IMR-90 (cell line): Measurements from ENCODE around the gene ZNF346. TPM values are rescaled to one million over a fixed set of nuclear protein-coding genes. Genes with fewer than 3 reads are reported as not detected.

ENCODE experiments used
- ATAC-seq: fragments of 200-7000 bp; cut with Tn5 transposase; 2 replicates; pipeline ENCODE4 v1.9.1; 2020; ENCODE audit warnings: low read depth, mild to moderate bottlenecking, moderate library complexity
- BruUV-seq: library from RNA; stranded (reverse); fragments of 400-500 nt; replicated peaks from 2 replicates; lab custom pipeline; 2021; lab: Mats Ljungman, UMichigan
- CTCF ChIA-PET: fragments of 300-600 bp; formaldehyde crosslinking; extraction: SDS; loops from one replicate; lab custom pipeline; 2021; ENCODE audit warnings: antibody characterized with exemption; lab: Yijun Ruan, JAX
- POLR2A ChIA-PET: fragments of 300-600 bp; sonication (Branson Sonifier 250); formaldehyde crosslinking; loops from one replicate; lab custom pipeline; 2022; ENCODE audit warnings: antibody characterized with exemption; ENCODE audit not compliant: unreplicated experiment; lab: Charles Lee
- DNase-seq: peaks from one replicate; pipeline ENCODE4 v3.0.0; 2013
- H2AFZ ChIP-seq: replicated peaks from 2 replicates; pipeline ENCODE3; 2013; ENCODE audit warnings: low read length, mild to moderate bottlenecking; ENCODE audit not compliant: poor library complexity
- H2AK5ac ChIP-seq: 2 replicates; pipeline ENCODE4 v1.6.1; 2013; ENCODE audit warnings: low read depth, low read length, inconsistent platforms
- H2AK9ac ChIP-seq: replicated peaks from 2 replicates; pipeline ENCODE3; 2013; ENCODE audit warnings: mild to moderate bottlenecking, low read depth, low read length, moderate library complexity; ENCODE audit not compliant: poor library complexity
- H2BK120ac ChIP-seq: 2 replicates; pipeline ENCODE4 v1.6.1; 2013; ENCODE audit warnings: low read depth, low read length, inconsistent platforms
- H2BK15ac ChIP-seq: 3 replicates; pipeline ENCODE4 v1.6.1; 2013; ENCODE audit warnings: low read depth, low read length, inconsistent platforms
- H2BK20ac ChIP-seq: 2 replicates; pipeline ENCODE4 v1.6.1; 2013; ENCODE audit warnings: low read depth, mild to moderate bottlenecking, inconsistent platforms, low read length, moderate library complexity
- H2BK5ac ChIP-seq: 2 replicates; pipeline ENCODE4 v1.6.1; 2013; ENCODE audit warnings: mild to moderate bottlenecking, low read depth, low read length, inconsistent platforms; ENCODE audit not compliant: poor library complexity, severe bottlenecking
- H3K14ac ChIP-seq: replicated peaks from 2 replicates; pipeline ENCODE4 v1.6.1; 2013; ENCODE audit warnings: low read depth, low read length, inconsistent platforms
- H3K18ac ChIP-seq: 2 replicates; pipeline ENCODE4 v1.6.1; 2013; ENCODE audit warnings: low read depth, low read length, control low read depth
- H3K23ac ChIP-seq: 2 replicates; pipeline ENCODE4 v1.6.1; 2013; ENCODE audit warnings: low read depth, low read length, inconsistent platforms
- H3K27ac ChIP-seq: 2 replicates; pipeline ENCODE4 v1.5.1; 2013; ENCODE audit warnings: mild to moderate bottlenecking, control low read depth, low read length; ENCODE audit not compliant: insufficient read depth
- H3K27me3 ChIP-seq: 2 replicates; pipeline ENCODE4 v1.6.1; 2013; ENCODE audit warnings: low read length; ENCODE audit not compliant: control insufficient read depth, insufficient read depth
- H3K36me3 ChIP-seq: 2 replicates; pipeline ENCODE4 v1.6.1; 2013; ENCODE audit warnings: low read length, mixed read lengths; ENCODE audit not compliant: control insufficient read depth, insufficient read depth
- H3K4ac ChIP-seq: 2 replicates; pipeline ENCODE4 v1.6.1; 2013; ENCODE audit warnings: low read depth, low read length, inconsistent platforms
- H3K4me1 ChIP-seq: 2 replicates; pipeline ENCODE4 v1.6.1; 2013; ENCODE audit warnings: low read length, mixed read lengths; ENCODE audit not compliant: control insufficient read depth, insufficient read depth
- H3K4me2 ChIP-seq: 2 replicates; pipeline ENCODE4 v1.6.1; 2013; ENCODE audit warnings: low read depth, mild to moderate bottlenecking, control low read depth, low read length, moderate library complexity
- H3K4me3 ChIP-seq: 2 replicates; pipeline ENCODE4 v1.5.1; 2013; ENCODE audit warnings: low read depth, mild to moderate bottlenecking, control low read depth, low read length, moderate library complexity; ENCODE audit not compliant: insufficient read depth
- H3K56ac ChIP-seq: 2 replicates; pipeline ENCODE4 v1.6.1; 2013; ENCODE audit warnings: low read length, inconsistent platforms; ENCODE audit not compliant: insufficient read depth; ENCODE audit errors: extremely low read depth
- H3K79me1 ChIP-seq, 2 experiments: 2 replicates each; pipeline ENCODE4 v1.6.1; 2013; ENCODE audit warnings: low read length in 2 of 2, inconsistent platforms in 1 of 2, low read depth in 1 of 2
- H3K9ac ChIP-seq: 2 replicates; pipeline ENCODE4 v1.6.1; 2013; ENCODE audit warnings: low read depth, low read length, control low read depth
- H3K9me1 ChIP-seq: 2 replicates; pipeline ENCODE4 v1.6.1; 2013; ENCODE audit warnings: low read length, inconsistent platforms; ENCODE audit not compliant: insufficient read depth
- H3K9me3 ChIP-seq: 2 replicates; pipeline ENCODE4 v1.6.1; 2013; ENCODE audit warnings: low read length; ENCODE audit not compliant: control insufficient read depth, insufficient read depth
- H4K20me1 ChIP-seq: 2 replicates; pipeline ENCODE4 v1.6.1; 2013; ENCODE audit warnings: low read length, inconsistent platforms; ENCODE audit not compliant: insufficient read depth
- H4K5ac ChIP-seq: 2 replicates; pipeline ENCODE4 v1.6.1; 2013; ENCODE audit warnings: mild to moderate bottlenecking, low read depth, low read length, control low read depth
- H4K8ac ChIP-seq, 2 experiments: 2 replicates each; pipeline ENCODE4 v1.6.1; 2013; ENCODE audit warnings: low read depth in 2 of 2, low read length in 2 of 2, control low read depth in 1 of 2, inconsistent platforms in 1 of 2
- H4K91ac ChIP-seq: 2 replicates; pipeline ENCODE4 v1.6.1; 2013; ENCODE audit warnings: low read depth, low read length, inconsistent platforms; ENCODE audit not compliant: insufficient read depth
- BHLHE40 ChIP-seq: fragments of 150-350 bp; IDR thresholded peaks from 2 replicates; pipeline ENCODE4 v1.6.1; 2016; ENCODE audit warnings: mild to moderate bottlenecking, low read depth, low read length
- NFE2L2 ChIP-seq: fragments of 150-350 bp; IDR thresholded peaks from 2 replicates; pipeline ENCODE4 v1.6.1; 2016; ENCODE audit warnings: low read depth, mild to moderate bottlenecking, low read length
- RCOR1 ChIP-seq: IDR thresholded peaks from 2 replicates; pipeline ENCODE4 v1.6.1; 2012; ENCODE audit warnings: mild to moderate bottlenecking, low read length, improper control_type of control experiment; ENCODE audit not compliant: insufficient replicate concordance
- RFX5 ChIP-seq: IDR thresholded peaks from 2 replicates; pipeline ENCODE4 v1.8.0; 2012; ENCODE audit warnings: low read depth, mild to moderate bottlenecking, low read length, moderate library complexity
- WGBS, 2 experiments: methylation state at CpG; one replicate each; pipeline versions ENCODE4 v1.1.5 to v1.1.7; 2013; ENCODE audit warnings: missing lambda C conversion rate in 2 of 2; ENCODE audit not compliant: insufficient read length in 1 of 2; ENCODE audit errors: extremely low coverage in 2 of 2; 5-methylcytosine and 5-hydroxymethylcytosine counted together
- dilution Hi-C: fragments of 300-500 bp; cut with HindIII; formaldehyde crosslinking; loops from one replicate; pipeline ENCODE4 v1.14.3; 2018; ENCODE audit warnings: low sequenced_read_pairs; ENCODE audit not compliant: unreplicated experiment
- in situ Hi-C: fragments of 300-500 bp; cut with MboI; formaldehyde crosslinking; loops from 3 replicates; pipeline ENCODE4 v1.14.3; 2019; ENCODE audit warnings: low sequenced_read_pairs, inconsistent platforms, mixed read lengths
- intact Hi-C: fragments of 100-400 bp; cut with micrococcal nuclease; formaldehyde crosslinking; loops from 2 replicates; pipeline ENCODE4 v1.10.0; 2022
- polyA plus RNA-seq, 3 experiments: library from polyadenylated mRNA; depleted of rRNA; stranded (reverse); fragments of >200 nt; gene quantifications; 2 replicates each; pipeline ENCODE4 v1.2.3, GENCODE V29; 2012; ENCODE audit warnings: low replicate concordance in 1 of 3
- total RNA-seq: library from RNA; depleted of rRNA; stranded (reverse); fragments of >200 nt; gene quantifications from 2 replicates; pipeline ENCODE4 v1.2.3, GENCODE V29; 2012
- TF ChIP-seq, protein P1 (sequence below): conservative IDR thresholded peaks from 2 replicates; pipeline ENCODE4 v1.5.1; 2012; ENCODE audit warnings: mild to moderate bottlenecking, low read depth, low read length, improper control_type of control experiment

The ZNF346 gene
- total and polyA plus RNA-seq, 2 of the 4 experiments (the other 2 are of a cell fraction) = 15.1 to 17.0 TPM

- WGBS, 2 experiments = no CpG with 5 or more reads among the region's 1 CpG
- dilution Hi-C loops (no loop called here), in situ Hi-C loops (no loop called here)
Measured at GRCh38 chr5:177126771-177127170, 104.3 kb downstream of the ZNF346 start.

More at GRCh38 chr5:177126771-177127170, 104.3 kb downstream of the ZNF346 start:
- no peak overlapping the region for H3K4me2 ChIP-seq
- no peaks in the 10 kb centered on the region for H3K36me3 ChIP-seq
- H2AK5ac ChIP-seq = no peak overlapping the region
- ChIA-PET POLR2A (no interaction called here), CTCF (no interaction called here)
- H2BK120ac ChIP-seq = no peak overlapping the region
- peak overlapping the region; percentile 51 for H2AFZ ChIP-seq
- H3K4me1 ChIP-seq = peaks cover 4% of the 10 kb centered on the region
- no peak overlapping the region for H2BK20ac ChIP-seq
- no peak overlapping the region for H4K5ac ChIP-seq
- no peak overlapping the region for H3K27ac ChIP-seq
- peaks cover 19% of the 10 kb centered on the region for H3K9me1 ChIP-seq
- no peak overlapping the region for H3K14ac ChIP-seq
- no peak overlapping the region for H3K23ac ChIP-seq
- H3K18ac ChIP-seq = no peak overlapping the region
- no TSS peak for BruUV-seq
- no peak overlapping the region for H3K4ac ChIP-seq
- no peak for DNase-seq
- no peak overlapping the region for H4K8ac ChIP-seq
- intact Hi-C loops = no loop called here
- no peak overlapping the region for H4K91ac ChIP-seq
- H3K9ac ChIP-seq = no peak overlapping the region
- ATAC-seq = no peak
- no peak for TF ChIP-seq RFX5
- no peak for TF ChIP-seq BHLHE40
- TF ChIP-seq NFE2L2 = no peak
- no peak for TF ChIP-seq RCOR1
- TF ChIP-seq, protein P1, sequence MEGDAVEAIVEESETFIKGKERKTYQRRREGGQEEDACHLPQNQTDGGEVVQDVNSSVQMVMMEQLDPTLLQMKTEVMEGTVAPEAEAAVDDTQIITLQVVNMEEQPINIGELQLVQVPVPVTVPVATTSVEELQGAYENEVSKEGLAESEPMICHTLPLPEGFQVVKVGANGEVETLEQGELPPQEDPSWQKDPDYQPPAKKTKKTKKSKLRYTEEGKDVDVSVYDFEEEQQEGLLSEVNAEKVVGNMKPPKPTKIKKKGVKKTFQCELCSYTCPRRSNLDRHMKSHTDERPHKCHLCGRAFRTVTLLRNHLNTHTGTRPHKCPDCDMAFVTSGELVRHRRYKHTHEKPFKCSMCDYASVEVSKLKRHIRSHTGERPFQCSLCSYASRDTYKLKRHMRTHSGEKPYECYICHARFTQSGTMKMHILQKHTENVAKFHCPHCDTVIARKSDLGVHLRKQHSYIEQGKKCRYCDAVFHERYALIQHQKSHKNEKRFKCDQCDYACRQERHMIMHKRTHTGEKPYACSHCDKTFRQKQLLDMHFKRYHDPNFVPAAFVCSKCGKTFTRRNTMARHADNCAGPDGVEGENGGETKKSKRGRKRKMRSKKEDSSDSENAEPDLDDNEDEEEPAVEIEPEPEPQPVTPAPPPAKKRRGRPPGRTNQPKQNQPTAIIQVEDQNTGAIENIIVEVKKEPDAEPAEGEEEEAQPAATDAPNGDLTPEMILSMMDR = no peak
- no peak overlapping the region for H2BK15ac ChIP-seq
- H3K79me1 ChIP-seq = no peaks in the 10 kb centered on the region
- no peak overlapping the region for H3K56ac ChIP-seq
- no peaks in the 10 kb centered on the region for H3K9me3 ChIP-seq
- no peaks in the 10 kb centered on the region for H3K27me3 ChIP-seq
- H3K4me3 ChIP-seq = no peak overlapping the region
- no peak overlapping the region for H2AK9ac ChIP-seq
- no peaks in the 10 kb centered on the region for H4K20me1 ChIP-seq
- no peak overlapping the region for H2BK5ac ChIP-seq
